ENCODE data around the gene C19orf25.

DNA sequence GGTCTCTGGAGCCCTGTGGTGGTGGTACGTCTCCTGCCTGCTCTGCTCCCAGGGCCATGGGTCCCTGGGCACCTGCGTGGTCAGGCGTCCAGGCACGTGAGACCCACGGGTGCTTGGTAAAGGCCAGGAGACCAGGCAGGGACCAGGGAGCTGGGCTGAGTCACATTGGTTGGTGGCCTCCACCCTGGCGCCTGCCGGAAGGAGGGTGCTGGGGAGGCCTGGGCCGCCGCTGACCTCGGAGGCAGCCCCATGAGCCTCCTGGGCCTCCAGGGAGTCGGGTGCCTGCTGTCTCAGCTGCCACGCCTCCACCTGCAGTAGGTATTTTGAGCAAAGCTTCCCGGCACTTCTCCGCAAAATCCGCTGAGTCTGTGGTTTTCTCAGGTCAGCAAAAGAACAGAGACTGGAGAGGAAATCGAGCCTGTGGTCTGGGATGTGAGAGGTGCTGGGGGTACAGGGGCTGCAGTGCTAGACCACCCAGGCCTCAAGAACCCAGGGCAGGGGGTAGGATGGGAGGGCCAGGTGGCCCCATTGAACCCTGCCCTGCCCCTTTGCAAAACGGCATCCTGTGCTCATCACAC lies 41.3 kb upstream of the C19orf25 start:
- TF ChIP-seq RARB (CRISPR knock-in tag; IDR thresholded peaks at IDR 0.05) (no peak), ESRRG (CRISPR knock-in tag; IDR thresholded peaks at IDR 0.05) (no peak), ZFP3 (CRISPR knock-in tag; IDR thresholded peaks at IDR 0.05) (no peak)
- TF ChIP-seq, protein P1, sequence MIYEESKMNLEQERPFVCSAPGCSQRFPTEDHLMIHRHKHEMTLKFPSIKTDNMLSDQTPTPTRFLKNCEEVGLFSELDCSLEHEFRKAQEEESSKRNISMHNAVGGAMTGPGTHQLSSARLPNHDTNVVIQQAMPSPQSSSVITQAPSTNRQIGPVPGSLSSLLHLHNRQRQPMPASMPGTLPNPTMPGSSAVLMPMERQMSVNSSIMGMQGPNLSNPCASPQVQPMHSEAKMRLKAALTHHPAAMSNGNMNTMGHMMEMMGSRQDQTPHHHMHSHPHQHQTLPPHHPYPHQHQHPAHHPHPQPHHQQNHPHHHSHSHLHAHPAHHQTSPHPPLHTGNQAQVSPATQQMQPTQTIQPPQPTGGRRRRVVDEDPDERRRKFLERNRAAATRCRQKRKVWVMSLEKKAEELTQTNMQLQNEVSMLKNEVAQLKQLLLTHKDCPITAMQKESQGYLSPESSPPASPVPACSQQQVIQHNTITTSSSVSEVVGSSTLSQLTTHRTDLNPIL (CRISPR knock-in tag; IDR thresholded peaks at IDR 0.05; ENCODE audit: low read depth), result no peak

Data from SK-N-SH treated with all-trans-retinoic acid at 6 μM for 48 hours (cell line).